ENCODE measurements around the gene RASGRF2.
A peak's percentile ranks its signal among the peaks of the same experiment; 100 is the strongest.

RASGRF2 gene

DNA sequence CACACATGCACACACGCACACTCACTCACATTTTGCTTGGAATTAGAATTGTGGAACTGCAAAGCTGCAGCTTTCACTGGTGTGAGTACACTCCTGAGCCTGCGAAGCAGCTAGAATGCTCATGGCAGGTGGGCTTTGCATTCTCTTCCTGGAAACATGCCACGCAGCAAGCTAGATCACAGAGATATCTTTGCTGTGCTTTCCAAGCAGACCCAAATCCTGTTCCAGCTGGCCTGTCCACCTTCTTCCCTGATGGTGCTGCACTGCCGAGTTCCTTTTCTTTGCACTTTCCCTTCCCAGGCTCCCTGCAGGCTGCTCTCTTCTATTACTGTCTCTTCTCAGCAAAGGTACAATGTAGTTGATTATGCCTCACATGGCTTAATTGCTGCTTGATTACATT, 180.3 kb downstream of the RASGRF2 start:
- DNase-seq (ENCODE audit: low read depth), result no peak

DNA sequence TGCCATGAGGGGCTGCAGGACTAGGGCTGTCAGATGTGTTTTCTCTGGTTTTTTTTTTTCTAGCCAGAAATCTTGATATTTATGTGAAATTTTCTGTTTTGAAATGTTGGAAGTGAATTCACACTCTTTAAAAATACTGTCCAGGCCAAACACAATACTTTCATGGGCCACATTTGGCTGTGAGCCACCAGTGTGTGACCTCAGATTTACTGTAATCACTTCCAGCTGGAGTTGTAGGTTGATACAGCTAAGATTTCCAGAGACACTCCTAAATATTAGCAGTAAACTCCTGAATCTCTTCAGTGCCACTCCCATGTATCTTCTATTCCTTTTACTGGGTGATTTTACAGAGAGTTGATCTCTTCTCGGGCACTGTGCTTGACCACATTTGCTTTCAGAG, 180.8 kb downstream of the RASGRF2 start:
- no peak for DNase-seq (ENCODE audit: low read depth)

DNA sequence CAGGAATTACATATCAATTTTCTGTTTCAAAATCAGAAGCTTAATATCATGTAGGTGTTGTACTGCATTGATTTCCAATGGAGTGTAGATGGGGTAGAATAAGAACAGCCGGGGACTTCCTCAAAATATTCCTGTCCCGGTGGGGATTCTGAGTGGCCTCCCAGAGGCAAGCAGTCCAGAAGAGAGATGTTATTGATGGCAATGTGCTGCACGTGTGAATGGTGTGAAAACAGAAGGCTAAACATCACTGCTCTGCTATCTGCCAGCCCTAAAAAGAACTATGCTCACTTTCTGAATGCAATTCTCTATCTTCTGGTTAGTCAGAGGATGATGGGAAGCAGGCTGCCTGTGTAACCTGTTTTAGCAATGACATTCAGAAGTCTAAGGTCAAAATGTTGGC, 181.9 kb downstream of the RASGRF2 start:
- no peak for DNase-seq (ENCODE audit: low read depth)

DNA sequence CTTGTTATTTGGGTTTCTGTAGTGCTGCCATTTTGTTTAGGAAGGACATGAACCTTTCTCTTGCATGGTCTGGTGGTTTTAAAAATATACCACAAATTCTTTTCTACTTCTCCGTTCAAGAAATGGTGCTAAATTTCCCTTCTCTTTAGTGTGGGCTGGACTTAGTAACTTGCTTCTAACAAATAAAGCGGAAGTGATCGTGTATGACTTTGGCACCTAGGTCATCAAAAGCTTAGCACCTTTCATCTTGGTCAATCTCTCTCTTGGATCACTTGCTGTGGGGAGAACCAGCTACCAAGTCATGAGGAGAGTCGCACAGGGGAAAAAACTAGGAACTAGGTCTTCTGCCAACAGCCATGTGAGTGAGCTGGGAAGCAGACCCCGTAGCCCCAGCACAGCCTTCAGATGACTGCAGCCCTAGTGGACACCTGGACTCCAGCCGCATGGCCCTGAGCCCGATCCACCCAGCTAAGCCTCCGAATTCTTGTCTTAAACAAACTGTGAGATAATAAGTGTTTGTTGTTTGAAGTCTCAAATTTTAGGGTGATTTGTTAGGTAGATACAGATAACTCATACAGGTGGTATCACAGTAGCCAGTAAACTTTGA, 185.3 kb downstream of the RASGRF2 start:
- no peak for DNase-seq (ENCODE audit: low read depth)

DNA sequence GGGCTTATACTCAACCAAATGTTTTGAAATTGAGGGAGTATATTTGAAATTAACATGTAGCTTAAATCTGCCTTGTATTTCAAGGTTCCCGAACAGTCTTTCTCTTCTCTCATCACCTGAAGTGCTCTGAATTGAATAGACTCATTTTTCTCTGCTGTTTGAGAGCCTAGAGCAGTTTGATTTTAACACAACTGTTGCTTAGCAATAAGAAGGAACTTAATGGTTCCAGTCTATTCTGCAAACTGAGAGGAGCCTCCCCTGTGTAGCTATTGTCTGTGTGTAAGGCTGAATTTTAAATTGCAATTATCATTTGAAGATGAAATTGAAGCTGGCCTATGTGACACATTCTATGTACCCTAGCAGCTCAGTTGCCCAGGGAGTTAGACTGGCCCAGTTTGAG, 185.9 kb downstream of the RASGRF2 start:
- DNase-seq (ENCODE audit: low read depth), result no peak

DNA sequence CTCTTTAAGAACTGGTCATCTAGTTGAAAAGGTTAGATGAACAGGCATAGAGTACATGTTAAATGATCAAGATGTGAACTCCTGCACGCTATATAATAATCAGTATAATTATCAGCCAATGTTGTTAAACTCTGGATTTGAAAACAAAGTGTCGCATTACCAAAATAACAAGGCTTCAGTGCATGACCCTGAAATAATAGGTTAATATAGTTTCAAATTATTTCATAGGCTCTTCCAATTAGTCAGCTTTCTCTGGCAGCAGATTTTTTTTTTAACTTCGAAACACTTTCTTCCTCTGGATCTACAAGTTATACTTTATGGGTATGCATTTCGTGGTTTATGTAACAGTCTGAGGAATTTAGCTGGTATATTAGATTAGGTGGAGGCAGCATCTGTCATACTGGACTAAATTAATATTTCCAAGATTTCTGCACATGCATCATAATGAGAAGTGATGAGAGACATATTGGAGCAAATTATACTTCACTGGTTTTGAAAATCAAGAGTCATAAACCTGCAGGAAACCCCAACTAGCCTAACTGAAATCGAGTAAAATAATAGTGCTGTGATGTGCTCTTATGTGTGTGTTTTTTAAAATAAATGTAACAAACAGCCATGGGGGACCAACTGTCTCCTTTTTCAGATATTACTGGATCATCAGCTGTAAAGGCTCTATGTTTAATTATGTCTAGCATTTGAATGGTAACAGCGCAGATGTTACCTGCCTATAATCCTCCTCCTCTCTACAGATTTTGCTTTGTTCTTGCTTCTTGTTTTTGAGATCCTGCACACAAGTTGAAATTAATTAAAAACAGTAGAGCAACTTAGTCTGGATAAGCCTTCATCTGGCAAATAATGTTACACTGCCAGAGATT, 187.1 kb downstream of the RASGRF2 start:
- no peak for DNase-seq (ENCODE audit: low read depth)

DNA sequence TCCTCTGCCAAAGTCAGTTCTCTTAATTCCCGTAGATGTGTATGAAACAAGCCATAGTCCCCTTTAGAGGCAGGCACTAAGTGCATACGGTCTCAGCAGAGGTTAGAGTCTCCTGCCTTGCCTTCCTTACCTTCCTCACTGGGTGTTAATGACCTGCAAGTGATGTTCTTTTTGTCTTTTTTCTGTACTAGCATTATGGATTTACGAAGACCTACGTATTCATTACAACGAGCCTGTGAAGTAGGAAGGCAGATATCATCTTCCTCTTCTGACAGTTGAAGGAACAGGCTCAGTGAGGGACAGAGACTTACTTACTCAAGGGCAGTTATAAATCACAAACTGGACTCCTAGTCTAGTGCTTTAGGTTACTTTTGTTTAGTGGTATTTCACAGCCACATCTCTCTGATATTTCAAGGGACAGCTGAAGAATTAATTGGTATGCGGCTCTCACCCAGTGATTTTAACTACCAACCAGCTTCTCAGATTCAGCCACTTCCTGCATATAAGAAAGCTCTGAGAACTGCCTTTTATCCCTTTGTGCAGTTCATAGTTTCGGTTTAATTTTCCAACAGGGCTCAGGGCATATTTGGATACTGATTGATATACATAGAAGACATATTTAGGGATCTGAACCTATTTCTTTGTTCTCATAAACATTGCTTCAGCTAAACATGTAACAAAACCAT, 187.9 kb downstream of the RASGRF2 start:
- DNase-seq (ENCODE audit: low read depth), result no peak

DNA sequence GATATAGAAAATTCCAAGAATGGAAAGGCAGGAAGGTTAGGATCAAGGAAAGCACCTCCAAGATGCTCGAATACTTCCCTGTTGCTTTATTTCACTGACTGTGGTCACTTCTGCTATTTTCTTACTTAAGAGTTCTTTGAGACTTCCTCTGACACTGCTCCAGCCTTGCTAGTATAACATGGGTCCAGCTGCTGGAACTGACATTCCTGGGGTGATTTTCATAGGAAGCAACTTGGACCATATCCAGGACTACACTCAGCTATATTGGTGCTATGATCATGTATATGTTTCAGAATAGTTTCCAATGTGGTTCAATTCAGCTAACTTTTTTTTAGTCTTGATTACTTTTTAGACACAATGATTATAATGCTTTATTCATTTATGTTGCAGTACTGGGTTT, 191.4 kb downstream of the RASGRF2 start:
- DNase-seq (ENCODE audit: low read depth), result no peak

DNA sequence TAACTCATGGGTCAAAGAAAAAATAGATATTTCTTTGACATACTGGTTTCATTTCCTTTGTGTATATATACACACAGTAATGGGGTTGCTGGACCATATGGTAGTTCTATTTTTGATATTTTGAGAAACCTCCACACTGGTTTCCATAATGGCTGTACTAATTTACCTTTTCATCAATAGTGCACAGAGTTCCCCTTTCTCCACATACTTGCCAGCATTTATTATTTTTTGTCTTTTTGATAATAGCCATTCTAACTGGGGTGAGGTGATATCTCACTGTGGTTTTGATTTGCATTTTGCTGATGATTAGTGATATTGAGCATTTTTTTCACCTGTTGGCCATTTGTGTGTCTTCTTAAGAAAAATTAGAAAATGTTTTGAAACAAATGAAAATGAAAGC, 194.6 kb downstream of the RASGRF2 start:
- DNase-seq (ENCODE audit: low read depth), result no peak

DNA sequence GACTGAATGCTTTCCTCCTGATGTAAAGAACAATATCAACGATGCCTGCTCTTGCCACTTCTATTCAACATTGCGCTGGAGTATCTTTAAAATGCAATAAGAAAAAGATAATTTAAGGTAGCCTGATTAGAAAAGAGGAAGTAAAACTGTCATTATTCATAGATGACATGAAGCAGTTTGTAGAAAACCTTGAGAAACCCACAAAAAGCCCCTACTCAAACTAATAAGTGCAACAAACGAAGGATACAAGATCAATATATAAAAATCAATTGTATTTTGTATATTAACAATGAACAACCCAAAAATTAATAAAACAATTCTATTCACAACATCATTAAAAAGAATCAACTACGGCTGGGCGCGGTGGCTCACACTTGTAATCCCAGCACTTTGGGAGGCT, 196.6 kb downstream of the RASGRF2 start:
- no peak for DNase-seq (ENCODE audit: low read depth)

DNA sequence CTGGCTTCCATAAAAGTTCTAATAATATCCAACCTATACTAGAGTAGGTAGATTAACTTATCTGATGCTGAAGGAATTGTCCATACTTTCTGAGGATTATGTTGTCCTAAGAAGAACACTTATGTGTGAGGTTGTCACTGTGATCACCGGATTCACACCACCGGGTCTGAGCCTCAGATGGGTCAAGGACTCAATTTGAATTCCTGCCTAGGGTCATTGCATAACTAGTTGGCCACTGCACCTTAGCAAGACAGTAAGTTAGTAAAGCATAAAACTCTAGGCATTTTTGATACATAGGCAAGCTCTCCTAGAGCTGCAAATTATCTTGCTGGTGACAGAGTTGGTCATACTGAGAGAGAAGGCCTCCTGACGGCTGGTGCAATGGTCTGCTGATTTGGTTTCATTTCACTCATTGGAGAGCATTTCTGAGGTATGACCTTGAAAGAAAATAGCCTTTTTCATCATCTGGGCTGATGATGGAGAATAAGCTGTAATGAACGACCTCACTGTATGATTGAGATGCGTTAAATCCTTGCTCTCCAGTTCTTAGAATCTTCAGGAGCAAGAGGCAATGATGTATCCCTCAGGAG, 200.9 kb downstream of the RASGRF2 start:
- DNase-seq (ENCODE audit: low read depth), result no peak

DNA sequence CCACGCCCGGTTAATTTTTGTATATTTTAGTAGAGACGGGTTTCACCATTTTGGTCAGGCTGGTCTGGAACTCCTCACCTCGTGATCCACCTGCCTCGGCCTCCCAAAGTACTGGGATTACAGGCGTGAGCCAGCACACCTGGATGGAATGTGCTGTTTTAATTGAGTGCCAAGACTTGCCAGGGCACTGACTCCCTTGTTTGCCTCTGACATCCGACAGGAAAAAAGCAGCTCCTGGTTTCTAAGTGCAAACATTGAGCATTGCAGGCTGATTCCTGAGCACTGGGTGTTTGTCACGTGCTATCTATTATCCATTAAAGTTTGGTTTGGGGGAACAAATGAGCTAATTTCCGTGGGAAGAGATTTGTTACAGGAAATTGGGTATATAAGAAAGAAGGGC, 202.3 kb downstream of the RASGRF2 start:
- no peak for DNase-seq (ENCODE audit: low read depth)

DNA sequence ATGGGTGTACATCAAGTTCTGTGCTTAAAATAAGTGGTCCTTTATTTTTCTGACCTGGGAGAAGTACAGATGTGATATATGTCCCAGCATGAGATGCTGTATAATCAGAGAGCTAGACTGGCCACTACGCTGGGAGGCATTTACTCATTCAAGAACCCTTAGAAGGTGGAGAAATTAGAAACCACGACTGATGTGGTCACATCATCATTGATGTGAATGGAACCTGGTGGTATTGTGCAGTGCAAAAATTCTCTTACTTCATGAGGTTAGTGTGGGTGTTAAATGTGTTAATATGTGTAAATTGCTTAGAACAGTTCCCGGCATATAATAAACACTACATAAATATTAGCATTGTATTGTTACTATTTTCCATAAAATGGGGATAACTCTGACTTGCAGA, 203.5 kb downstream of the RASGRF2 start:
- DNase-seq (ENCODE audit: low read depth), result no peak

DNA sequence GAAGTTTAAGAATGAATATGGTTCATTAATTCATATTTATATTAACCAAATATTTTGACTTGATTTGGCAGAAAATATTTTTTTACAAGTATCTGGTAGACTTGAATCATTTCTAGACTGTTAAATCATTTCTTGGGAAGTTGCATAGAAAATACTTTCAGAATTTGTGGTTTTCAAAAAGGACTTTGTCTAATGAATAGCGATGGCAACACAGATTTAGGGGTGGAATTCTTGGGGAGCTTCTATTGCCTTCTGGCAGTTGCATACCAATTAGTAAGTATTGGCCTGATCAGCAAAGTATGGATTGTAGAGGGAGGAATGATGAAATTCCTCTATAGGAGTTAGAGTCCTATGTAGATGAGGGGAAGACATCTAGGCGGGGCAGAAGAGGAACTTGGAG, 204.3 kb downstream of the RASGRF2 start:
- DNase-seq (ENCODE audit: low read depth), result no peak

DNA sequence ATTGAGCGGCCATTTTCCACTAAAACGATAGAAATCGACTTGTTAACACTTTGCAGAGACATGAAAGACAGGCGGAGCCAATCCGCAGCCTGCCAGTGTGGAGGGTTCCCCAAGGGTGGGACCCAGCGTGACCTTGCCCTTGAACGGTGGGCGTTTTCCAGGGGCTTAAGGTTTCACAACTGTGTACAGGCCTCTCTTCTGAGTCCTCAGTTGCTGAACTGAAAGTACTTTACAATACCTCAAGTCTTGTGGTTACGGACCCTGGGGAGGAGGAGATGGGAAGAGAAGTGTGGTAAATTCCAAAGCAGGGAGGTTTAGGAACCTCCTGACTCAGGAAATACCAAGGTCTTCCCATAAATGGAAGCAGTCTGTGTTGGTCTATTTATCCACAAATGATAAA, 204.8 kb downstream of the RASGRF2 start:
- no peak for DNase-seq (ENCODE audit: low read depth)

DNA sequence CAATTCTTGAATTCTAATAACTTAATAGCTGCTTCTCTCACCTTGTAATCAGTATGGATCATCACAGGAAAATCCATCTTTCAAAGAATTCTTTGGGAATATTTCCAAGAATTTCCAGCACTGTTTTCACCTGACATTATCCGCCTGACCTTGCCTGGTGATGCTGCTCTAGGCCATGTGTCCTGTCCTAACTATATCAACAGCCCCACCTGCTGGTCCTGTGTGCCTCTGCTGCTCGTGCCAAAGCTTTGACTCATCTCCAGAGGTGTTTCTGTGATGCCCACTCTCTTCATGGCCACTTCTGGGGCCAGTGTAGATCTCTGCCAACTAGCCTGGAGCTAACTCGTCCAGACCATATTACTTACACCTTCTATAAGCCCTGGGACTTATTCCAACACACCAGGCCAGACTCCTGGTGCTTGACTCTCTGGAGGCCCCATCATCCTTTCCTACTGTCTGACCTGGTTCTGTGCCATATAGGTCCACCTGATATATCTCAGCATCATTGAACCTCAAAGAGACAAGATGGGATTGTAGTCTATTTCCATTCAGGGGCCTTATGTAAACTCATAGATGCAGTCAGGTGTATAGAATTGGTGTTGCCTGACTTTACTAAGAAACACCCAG, 205.4 kb downstream of the RASGRF2 start:
- DNase-seq (ENCODE audit: low read depth), result peak; percentile 30

DNA sequence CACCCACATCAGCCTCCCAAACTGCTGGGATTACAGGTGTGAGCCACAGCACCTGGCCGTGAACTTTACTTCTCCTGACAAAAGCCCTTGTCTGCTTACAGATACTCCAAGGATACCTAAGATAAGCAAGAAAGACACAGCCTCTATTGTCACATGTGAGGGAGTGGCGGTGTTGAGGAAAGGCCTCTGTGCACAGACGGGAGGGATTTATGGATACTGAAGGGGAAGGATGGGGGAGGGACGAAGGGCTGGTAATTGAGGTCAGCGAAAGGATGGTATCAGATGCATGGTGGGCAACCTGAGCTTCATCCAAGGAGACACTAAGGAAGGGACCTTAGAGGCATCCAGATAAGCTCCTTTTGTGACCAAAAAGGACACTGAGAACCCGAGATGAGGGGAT, 206.3 kb downstream of the RASGRF2 start:
- DNase-seq (ENCODE audit: low read depth), result no peak

DNA sequence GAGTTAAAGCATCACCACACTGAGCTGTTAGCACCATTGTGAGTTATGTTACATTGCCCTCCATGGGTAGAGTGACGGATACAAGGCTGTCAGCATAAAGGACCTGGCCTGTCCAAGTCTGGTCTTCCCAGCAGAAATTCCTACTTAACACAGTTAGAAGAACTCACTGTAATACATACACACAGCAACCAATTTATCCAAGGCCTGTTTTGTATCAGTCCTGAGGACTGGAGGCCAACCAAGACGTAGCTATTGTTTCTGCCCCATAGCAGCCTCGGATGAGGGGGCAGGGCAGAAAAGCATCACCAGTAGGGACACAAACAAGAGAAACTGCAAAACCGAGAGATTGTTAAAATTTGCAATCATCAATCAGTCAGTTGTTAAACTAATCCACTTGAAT, 206.9 kb downstream of the RASGRF2 start:
- no peak for DNase-seq (ENCODE audit: low read depth)

DNA sequence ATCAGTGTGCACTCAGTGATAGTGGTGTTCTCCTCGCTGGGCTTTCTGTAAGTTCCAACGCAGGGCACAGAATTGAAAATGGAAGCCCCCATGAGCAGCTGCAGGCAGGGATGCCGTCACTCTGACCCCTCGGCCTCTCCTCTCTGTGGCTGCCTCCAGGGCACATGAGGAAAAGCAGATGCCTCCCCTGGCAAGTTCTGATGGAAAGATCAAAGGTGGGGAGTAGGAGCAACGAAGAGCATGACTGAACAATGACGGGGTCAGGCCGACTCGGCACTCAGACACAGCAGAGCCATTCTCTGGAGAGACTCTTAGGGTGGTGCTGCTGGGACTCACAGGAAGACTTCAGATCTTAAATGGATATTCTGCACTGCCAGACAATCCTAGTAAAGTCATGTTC, 207.4 kb downstream of the RASGRF2 start:
- no peak for DNase-seq (ENCODE audit: low read depth)

DNA sequence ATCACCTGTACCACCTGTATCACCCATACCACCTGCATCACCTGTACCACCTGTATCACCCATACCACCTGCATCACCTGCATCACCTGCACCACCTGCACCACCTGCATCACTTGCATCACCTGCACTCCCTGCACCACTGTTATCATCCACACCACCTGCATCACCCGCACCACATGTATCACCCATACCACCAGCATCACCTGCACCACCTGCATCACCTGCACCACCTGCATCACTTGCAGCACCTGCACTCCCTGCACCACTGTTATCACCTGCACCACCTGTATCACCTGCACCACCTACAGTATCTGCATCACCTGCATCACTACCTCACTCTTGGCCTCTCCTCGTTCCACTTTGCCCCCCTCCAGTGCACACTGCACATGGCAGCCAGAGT, 209.8 kb downstream of the RASGRF2 start:
- DNase-seq (ENCODE audit: low read depth), result no peak

DNA sequence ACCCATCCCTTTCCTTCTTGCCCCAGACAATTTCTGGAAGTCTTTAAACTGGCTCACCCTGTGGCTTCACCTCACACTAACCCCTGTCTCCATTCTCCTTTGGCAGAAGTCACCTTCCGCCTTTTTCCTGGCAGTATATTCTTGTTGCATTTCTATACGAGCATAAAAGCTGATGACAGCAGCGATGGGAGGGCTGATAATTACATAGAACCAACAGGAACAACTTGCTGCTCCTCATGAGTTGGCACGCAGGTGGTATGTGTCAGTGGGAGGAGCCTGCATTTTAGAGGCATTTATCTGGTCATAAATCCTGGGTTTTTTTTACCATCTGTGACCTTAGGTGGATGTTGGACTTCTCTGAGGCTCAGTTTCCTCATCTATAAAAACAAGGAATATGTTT, 211.6 kb downstream of the RASGRF2 start:
- no peak for DNase-seq (ENCODE audit: low read depth)

DNA sequence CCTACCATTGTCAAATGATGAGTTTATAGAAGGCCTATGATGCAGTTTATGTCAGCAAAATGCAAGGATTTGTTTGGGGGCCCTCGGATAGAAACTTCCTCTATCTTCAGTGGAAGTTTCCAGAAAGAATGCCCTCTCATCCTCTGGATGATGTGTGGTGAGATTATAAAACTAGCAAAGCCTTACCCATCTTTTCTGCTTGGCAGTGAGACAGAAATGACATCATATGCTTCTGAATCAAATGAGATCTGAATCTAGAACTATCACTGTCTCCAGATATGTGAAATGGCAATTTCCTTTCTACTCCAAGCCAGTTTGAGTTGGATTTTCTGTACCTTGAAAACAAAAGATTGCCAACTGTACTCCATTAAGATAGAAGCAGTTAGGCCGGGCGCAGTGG, 212.5 kb downstream of the RASGRF2 start:
- no peak for DNase-seq (ENCODE audit: low read depth)

Measured in stimulated activated CD8-positive, alpha-beta memory T cell treated with anti-CD3 and anti-CD28 coated beads, Interleukin-12 subunit alpha, Interleukin-12 subunit beta, amount 100 ng/mL, for 1 hour (primary cell).